HG03571 (cell line): Measurements from ENCODE around the gene CDC42BPB.

Experiments
- ATAC-seq: cut with Tn5 transposase; IDR thresholded peaks from one replicate; pipeline ENCODE4 v1.9.1; 2021; ENCODE audit not compliant: unreplicated experiment

The CDC42BPB gene, protein sequence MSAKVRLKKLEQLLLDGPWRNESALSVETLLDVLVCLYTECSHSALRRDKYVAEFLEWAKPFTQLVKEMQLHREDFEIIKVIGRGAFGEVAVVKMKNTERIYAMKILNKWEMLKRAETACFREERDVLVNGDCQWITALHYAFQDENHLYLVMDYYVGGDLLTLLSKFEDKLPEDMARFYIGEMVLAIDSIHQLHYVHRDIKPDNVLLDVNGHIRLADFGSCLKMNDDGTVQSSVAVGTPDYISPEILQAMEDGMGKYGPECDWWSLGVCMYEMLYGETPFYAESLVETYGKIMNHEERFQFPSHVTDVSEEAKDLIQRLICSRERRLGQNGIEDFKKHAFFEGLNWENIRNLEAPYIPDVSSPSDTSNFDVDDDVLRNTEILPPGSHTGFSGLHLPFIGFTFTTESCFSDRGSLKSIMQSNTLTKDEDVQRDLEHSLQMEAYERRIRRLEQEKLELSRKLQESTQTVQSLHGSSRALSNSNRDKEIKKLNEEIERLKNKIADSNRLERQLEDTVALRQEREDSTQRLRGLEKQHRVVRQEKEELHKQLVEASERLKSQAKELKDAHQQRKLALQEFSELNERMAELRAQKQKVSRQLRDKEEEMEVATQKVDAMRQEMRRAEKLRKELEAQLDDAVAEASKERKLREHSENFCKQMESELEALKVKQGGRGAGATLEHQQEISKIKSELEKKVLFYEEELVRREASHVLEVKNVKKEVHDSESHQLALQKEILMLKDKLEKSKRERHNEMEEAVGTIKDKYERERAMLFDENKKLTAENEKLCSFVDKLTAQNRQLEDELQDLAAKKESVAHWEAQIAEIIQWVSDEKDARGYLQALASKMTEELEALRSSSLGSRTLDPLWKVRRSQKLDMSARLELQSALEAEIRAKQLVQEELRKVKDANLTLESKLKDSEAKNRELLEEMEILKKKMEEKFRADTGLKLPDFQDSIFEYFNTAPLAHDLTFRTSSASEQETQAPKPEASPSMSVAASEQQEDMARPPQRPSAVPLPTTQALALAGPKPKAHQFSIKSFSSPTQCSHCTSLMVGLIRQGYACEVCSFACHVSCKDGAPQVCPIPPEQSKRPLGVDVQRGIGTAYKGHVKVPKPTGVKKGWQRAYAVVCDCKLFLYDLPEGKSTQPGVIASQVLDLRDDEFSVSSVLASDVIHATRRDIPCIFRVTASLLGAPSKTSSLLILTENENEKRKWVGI (N-terminal part only)

DNA sequence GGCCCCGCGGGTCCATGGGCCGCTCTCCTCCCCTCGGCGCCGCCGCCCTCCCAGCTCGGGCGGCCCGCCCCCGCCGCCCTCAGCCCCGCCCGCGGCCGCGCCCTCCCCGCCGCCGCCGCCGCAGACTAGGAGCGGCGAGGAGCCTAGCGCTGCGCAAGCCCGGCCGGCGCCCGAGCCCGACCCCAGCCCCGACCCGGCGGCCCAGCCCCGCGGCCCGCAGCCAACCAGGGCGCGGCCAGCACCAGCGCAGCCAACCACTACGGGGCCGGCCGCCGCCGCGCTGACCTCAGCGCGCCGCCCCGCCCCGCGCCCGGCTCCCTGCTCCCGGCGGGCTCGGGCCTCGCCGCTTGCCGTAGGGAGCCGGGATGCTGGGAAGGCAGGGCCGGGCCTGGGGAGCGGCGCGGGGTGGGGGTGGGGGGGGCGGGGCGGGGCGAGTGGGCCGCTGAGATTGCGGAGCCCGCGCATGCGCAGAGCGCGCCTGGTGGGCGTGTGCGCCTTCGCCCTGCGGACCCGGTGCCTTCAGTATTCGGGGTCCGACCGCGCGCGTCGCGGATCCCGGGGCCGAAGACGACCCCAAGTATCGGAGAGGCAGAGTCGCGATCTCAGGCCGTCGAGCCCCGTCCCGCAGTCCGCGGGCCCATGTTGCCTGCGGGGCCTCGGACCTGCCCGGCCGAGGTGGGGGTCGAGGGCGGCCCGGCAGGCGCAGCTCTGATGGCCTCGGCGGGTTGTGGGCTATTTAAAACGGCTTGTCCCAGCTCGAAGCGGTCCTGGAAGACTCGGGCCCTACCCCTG is at the start of gene CDC42BPB:
Gene CDC42BPB, minus strand, starts transcription at position 178 of the 792 bp plus-strand sequence. CDS start 376 bp downstream, outside the sequence.
- peak; percentile 77 for ATAC-seq

DNA sequence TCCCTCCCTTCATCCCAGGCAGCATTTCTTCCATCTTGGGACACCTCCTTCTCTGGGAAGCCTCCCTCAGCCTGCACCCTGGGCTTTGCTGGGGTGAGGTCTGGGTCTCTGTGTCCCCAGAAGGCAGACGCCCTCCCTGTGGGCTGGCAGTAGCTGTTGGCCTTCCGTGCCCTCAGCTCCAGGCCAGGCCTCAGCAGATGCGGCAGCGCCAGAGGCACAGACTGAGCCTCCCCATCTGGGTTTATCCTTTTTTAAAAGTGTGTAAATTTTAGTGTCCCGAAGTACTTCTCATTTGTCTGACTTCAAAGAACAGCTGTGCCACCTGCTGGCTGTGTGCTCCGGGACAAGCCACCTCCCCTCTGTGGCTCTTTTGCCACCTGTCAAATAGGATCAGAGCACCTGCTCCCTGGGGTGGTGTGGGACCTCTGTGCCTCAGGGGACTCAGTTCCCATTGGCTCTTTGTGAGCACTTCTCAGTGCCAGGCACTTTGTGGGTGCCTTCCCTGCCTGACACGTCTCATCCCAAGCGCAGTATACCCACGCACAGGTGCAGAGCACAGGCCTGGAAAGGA is 48.3 kb upstream of the CDC42BPB start:
- ATAC-seq, result no peak

DNA sequence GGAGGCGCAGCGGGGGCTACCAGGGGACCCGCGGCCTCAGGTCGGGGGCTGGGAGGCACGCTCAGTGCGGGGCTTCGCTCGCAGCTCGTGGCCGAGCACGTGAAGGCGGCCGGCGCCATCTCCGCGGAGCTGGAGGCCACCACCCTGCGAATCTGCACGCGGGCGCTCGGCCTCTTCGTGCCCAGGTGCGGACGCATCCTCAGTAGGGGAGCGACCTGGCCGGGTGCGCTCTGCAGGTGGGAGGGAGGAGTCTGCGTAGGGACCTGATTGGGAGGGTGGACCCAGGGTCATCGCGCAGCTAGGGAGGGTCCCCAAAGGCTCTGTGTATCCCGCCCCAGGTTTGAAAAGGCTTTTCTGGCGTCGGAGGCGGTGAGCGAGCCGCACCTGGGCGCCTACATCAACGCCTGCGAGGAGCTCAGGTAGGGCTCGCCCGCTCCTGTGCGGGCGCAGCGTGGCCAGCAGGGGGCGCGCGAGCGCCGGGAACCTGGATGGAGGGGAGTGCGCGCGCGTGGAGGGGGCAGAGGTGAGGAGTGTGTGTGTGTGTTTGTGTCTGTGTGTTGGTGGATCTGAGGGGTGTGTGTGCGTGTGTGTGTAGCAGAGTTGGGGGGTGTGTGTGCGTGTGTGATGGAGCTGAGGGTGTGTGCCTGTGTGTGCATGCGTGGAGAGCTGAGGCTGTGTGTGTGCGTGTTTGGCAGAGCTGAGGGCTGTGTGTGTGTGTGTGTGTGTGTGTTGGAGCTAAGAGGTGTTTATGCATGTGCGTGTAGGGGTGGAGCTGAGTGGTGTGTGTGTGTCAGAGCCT is 47.5 kb upstream of the CDC42BPB start:
- no peak for ATAC-seq

DNA sequence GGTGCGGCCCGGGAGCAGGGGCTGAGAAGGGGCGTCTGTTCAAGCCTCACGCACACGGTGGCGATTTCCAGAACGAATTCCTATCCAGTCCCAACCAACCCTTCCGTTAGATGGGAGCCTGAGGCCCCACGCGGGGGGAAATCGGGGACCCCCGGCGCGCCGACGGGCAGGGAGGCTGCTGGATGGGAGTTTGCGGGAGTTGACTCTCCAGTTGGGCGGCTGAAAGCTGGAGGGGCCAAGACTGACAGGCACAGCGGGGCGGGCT is 47.0 kb upstream of the CDC42BPB start:
- ATAC-seq, result no peak

DNA sequence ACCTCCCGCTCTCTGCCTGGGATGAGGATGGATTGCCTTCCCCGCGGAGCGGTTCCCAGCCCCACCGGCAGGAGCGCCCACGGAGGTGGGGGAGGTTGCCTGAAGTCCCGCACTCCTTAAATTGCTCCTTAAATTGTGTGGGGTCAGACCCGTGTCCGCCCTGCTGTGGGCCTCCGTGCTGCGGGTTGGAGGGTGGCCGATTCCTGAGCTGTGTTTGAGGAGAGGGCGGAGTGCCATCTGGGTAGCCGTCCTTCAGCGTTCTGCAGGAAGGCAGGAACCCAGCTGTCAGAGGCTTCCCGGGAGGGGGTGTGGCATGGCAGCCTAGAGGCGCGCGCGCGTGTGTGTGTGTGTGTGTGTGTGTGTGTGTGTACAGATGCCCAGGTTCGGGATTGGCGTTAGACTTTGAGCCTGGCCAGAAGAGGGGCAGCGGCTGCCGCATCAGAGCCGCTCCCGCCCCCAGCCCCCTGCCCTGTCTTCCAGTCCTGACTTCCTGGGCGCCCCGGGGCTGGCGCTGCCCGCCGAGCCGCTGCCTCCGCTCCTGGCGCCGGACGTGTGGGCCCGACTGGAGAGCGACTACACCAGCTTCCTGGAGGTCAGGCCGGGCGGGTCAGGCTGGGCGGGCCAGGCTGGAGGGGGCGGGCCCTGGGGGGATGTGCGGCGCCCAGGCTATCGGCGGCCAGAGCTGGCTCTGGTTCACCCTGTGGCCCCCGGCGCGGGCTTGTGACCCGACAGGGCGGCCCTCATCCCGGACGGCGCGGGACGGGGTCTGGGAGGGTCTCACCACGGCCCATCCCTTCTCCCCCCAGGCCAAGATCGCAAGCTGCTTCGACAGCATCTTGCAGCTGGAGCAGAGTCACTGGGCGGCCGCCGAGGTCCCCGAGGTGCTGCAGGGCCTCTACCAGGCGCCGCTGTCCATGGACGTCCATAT is 46.4 kb upstream of the CDC42BPB start:
- ATAC-seq, result no peak

DNA sequence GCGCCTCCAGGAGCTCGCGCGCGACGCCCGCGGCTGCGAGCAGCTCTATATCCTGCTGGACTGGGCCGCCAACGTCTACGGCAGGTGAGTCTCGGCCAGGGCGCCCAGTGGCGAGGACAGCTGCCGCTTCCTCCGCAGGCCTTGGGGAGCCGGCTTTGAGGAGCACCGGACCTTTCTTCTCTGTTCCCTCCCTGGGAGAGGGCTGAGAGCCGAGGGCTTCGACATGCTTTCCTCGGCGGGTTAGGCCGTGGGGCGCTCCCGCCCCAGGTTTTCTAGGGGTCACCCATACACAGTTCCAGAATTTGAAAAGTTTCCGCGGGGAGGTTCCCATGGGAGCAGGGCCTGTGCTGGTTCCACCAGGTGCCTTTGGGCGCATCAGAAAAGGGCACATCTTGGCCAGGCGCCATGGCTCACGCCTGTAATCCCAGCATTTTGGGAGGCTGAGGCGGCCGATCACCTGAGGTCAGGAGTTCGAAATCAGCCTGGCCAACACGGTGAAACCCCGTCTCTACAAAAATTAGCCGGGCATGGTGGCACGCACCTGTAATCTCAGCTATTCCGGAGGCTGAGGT is 45.4 kb upstream of the CDC42BPB start:
- no peak for ATAC-seq

DNA sequence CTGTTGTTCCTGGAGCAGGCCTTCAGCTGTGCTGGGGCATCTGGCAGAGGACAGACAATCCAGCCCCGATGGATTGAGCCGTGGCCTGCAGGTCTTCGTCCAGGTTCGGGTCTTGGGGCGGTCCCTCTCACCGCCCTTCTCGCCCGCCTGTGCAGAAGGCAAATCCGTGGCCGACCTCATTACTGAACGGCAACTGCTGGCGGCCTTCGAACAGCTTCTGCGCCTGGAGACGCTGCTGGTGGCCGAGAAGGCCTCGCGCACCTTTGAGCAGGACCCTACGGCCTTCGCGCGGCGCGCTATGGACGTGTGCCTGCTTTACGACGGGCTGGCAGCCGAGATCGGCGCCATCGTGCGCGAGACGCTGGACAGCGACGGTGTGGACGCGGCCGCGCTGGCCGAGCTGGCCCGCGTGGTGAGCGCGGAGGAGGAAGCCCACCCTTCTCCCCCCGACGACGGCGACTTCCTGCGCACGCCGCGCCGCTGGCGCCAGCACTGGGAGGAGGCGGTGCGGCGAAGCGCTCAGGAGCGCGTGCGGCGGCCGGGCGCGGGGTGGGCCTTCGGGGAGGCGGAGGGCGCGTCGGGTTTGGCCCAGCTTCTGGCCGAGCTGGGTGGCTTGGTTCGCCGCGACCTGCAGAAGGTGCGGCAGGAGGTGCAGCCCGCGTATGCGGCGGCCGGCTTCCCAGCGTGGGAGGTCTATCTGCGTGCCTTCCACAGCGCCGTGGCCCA is 44.8 kb upstream of the CDC42BPB start:
- ATAC-seq, result no peak

DNA sequence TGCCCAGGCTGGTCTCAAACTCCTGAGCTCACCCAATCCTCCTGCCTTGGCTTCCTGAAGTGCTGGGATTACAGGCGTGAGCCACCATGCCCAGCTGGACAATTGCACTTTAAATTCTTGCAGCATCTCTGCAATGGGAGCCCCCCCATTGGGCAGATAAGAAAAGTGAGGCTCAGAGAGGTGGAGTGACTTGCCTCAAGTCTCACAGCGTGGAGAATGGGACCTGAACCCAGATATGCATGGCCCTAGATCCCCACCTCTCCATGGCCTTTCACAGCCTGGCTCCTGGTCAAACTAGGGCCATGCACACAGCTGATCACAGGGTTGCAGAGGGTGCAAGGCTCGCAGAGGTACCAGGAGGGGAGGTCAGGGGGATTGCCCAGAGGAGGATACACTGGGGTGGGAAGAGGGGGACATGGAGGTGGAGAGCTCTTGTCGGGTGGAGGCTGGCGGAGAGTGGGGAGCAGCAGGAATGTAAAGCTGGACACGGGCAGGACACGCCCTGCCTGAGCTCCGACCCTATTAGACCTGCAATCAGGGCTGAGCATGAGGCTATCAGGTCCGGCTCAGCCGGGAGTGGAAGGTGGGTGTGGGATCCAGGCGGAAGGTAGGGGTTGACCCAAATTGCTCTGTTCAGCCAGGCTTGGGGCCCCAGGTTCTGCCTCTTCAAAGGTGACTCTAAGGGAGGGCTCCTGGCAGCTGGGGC is 44.1 kb upstream of the CDC42BPB start:
- no peak for ATAC-seq

DNA sequence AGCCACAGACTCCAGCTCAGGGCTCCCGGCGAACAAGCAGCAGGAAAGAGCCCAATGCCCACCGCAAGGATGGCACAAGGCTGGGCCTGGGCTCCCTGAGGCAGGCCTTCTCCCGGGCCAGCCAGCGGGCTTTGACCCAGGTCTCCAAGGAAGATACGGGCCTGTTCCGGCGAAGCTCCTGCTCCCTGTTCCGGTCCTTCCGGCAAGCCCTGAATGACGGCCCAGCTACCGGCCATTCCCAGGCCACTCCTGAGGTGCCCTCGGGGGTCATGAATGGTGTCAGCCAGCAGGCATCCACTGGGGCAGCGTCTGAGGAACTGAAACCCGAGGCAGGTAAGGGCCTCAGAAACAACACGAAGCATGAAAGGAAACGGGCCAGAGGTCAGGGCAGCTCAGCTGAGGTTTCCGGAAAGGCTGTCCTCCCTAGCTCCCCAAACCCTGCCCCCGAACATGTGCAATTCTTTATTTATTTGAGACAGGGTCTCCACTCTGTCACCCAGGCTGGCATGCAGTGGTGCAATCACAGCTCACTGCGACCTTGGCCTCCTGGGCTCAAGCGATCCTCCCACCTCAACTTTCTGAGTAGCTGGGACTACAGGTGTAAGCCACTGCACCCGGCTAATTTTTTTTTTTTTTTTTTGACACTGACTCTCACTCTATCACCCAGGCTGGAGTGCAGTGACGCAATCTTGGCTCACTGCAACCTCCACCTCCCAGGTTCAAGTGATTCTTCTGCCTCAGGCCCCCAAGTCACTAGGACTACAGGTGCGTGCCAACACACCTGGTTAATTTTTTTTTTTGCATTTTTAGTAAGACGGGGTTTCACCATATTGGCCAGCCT is 43.2 kb upstream of the CDC42BPB start:
- ATAC-seq, result no peak

DNA sequence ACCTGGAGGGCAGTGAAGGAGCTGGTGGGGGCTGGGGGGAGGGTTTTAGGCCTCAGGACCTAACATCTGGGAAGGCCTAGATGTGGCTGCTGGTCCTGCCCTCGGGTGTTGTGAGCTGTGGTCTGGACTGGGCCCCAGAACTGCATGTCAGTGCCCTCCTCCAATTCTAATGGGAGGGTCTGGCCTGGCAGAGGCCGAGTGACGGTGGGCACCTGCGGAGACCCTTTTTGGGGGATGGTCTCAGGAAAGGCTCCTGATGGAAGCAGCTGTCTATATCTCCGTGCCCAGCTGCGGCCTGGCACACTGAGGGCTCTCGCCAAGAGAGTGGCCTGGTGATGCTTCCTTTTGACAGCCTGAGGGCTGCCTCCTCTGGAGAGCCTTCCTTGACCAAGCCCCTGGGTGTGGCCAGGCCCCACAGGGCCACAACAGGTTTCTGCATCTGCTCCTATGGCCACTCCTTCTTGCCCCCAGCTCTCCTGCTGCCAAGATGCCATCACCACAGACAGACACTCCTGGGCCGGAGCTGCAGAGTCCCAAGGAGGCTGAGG is 42.5 kb upstream of the CDC42BPB start:
- ATAC-seq, result no peak

DNA sequence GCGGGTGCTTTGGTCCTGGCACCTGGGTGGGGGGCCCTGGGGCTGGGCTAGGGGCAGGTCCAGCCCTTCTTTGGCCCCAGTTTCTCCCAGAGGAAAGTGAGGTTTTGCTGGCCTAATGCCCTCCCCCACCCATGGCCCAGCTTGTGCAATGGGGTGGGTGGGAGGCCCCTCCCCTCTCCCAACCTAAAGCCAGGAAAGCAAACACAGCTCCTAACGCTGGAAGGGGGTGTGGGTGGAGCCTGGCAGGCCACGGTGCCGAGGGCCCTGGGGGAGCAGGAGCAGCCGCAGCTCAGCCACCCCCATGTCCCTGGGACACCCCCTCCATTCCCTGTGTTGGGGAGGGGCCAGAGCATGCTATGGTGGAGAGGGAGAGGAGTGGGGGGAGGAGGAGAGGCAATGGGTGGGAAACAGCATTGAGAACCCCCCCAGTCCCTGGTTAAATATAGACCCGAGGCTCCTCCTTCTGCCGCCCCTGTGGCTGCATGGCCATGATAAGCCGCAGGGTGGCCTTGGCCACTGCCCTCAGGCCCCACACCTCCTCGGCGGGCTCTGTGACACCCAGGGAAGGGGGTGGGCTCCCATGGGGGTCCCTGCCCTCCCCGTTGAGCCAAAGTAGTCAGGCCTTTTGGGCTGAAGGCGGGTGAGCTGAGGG is 41.9 kb upstream of the CDC42BPB start:
- no peak for ATAC-seq

DNA sequence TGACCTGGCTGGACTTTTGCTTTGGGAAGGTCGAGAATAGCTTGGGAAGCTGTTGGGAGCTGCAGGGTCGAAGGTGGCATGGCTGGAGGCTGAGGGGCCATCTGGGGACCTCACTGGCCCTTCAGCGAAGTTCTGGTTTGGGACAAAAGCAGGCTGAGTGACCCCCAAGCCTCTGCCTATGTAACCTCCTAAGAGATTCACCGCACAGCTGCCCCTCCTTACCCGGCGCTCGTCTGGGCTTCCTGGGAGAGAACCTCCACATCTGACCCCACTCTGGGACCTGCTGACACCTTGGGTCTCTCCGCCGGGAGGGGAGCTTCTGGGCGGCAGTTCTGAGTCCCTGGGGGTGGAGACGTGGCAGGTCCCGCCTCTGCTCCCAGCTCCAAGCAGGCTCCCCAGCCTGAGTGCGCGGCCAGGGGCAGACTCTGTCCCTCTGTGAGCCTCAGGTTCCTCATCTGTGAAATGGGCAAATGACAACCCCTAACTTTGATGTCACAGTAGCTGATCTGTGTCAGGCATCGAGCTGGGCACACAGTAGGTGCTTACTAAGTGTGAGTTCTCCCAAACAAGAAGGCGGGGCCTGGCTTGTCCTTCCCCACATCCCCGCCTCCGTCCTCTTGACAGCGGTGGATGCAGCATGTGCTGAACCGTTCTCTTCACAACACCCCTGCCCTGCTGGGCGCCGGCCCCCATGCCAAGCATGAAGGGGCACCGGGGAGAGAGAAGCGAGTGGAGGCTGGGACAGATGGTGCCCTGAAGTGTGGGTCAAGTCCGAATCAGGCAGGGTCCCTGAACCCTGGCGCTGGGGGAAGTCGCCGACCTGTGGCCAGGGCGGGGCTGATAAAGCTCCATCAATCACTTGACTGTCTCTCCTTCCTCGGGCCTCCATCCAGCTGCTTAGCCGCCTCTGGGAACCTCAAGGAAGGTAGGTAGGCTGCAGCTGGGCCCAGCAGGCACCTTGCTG is 40.9 kb upstream of the CDC42BPB start:
- ATAC-seq, result no peak

DNA sequence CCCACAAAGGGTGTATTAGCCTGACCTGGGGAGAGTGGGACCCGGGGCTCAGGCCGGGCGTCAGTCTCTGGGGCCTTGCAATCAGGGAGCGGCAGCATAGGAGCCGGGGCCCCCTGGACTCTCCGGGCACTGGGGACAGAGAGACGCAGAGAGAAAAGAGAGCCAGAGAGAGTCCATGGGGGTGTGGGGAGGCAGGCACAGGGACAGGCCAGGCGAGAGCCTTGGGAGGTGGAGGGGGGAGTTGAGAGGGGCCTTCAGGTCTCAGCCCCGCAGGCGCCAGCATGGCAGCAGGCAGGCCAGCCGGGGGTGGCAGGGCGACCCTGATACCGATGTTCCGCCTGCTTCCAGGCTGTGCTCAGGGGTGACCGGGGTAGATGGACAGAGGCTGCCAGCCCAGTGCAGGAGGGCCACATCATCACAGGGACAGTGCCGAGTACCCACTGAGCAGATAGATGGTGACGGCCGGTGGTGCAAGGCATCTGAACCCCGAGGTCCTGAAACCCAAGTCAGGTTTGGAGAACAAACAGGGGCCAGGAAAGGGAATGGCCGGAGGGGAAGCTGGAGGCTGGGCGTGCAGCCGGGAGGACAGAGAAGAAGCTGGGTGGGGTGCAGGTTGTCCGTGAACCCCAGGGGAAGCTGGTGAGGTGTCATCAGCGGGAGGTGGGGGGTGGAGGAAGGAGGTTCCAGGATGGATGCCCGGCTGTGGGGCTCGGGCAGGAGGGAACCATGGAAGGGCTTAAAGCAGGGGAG is 40.1 kb upstream of the CDC42BPB start:
- ATAC-seq, result no peak
